Fibroblast of lung (primary cell): ENCODE measurements around the gene DPP6.

Experiments used
- EZH2 ChIP-seq: IDR thresholded peaks from 2 replicates; pipeline ENCODE4 v1.5.1; 2012; ENCODE audit warnings: low read length, control low read depth, mild to moderate bottlenecking; ENCODE audit errors: missing control alignments
- TF ChIP-seq, protein P1 (sequence below), 2 donors: IDR thresholded peaks in 1 of 2; conservative IDR thresholded peaks in 1 of 2; 1 replicate in 1 of 2; 2 replicates in 1 of 2; pipeline ENCODE4 v1.5.1; 2011 to 2012; ENCODE audit warnings: low read length in 2 of 2, control low read depth in 1 of 2, inconsistent platforms in 1 of 2, low read depth in 1 of 2, mild to moderate bottlenecking in 1 of 2

GRCh38 chr7:154559454-154559853, 507.3 kb downstream of the DPP6 start:
- TF ChIP-seq, protein P1, sequence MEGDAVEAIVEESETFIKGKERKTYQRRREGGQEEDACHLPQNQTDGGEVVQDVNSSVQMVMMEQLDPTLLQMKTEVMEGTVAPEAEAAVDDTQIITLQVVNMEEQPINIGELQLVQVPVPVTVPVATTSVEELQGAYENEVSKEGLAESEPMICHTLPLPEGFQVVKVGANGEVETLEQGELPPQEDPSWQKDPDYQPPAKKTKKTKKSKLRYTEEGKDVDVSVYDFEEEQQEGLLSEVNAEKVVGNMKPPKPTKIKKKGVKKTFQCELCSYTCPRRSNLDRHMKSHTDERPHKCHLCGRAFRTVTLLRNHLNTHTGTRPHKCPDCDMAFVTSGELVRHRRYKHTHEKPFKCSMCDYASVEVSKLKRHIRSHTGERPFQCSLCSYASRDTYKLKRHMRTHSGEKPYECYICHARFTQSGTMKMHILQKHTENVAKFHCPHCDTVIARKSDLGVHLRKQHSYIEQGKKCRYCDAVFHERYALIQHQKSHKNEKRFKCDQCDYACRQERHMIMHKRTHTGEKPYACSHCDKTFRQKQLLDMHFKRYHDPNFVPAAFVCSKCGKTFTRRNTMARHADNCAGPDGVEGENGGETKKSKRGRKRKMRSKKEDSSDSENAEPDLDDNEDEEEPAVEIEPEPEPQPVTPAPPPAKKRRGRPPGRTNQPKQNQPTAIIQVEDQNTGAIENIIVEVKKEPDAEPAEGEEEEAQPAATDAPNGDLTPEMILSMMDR (conservative IDR thresholded peaks at IDR 0.05 in 1 of 2, IDR thresholded peaks at IDR 0.05 in 1 of 2; ENCODE audit: low read depth in 1 of 2, low read length in 2 of 2): no peak
- TF ChIP-seq EZH2: no peak
